HG02981 (cell line): Measurements from ENCODE around the gene NUDT9.
"Not testable (repeated sequence)": the region's sequence is repeated elsewhere in the genome, so short reads cannot be mapped to it uniquely, and the experiment has no call there.

Source experiments
- ATAC-seq: cut with Tn5 transposase; IDR thresholded peaks from one replicate; pipeline ENCODE4 v1.9.1; 2021; ENCODE audit warnings: mild to moderate bottlenecking, moderate library complexity; ENCODE audit not compliant: unreplicated experiment

The NUDT9 gene

DNA sequence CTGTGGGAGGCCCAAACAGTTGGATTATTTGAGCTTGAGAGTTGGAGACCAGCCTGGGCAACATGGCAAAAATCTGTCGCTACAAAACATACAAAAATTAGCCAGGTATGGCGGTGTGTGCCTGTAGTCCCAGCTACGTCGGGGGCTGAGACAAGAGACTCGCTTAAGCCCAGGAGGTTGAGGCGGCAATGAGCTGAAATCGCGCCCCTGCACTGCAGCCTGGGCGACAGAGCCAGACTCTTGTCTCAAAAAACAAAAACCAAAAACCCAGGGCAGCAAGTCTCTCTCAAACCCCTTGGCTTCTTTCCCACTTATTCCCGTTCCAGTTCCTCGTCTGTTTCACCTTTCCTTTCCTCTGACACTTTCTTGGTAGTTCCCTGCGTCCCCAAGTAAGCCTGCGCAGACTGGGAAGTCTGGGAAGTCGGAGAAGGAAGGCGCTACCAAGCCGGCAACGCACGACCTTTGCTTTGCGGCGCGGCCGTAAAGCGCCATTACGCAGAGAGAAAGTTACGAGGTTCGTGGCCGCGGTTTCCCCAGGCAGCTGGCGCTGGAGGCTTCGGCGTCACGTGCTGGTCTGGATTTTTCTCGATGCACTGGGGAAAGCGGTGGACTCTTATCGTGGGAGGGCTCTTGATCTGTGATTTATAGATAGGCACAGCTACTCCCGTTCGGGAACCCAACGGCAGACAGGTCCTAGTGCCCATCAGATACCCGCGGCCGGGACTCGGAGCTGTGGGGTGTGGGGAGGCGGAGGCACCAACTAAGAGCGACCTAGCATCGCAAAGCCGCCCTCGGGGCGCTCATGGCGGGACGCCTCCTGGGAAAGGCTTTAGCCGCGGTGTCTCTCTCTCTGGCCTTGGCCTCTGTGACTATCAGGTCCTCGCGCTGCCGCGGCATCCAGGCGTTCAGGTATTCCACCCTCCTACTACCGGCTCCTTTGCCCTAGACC is at the start of gene NUDT9:
TSS of gene NUDT9 (plus strand) at position 470 of the 949 bp plus-strand sequence. CDS start at position 803, 333 bp downstream.
- ATAC-seq = peak; percentile 91

DNA sequence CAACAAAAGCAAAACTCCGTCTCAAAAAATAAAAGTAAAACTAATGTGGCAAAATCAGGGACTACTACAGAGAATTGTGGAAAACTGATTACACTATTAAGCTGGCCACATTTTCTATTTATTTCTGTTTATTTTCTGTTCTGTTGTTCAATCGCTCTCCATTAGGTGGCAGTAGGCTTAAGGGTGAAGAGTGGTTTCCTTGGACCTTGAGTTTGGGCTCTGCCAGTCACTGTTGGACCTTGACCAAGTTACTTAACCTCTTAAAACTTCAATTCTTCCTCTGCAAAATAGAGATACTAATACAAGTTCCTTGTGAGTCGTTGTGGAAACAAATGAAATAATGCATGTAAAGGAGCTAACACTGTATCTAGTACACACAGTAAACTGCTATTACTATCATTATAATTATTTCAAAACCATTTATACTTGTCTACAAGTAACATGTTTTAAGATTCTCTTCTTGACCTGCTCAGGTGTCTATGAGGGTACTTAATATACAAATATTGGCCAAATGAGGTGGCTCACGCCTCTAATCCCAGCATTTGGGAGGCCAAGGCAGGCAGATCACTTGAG is 46.6 kb upstream of the NUDT9 start:
- ATAC-seq = peak; percentile 65

- no peak for ATAC-seq
Observed at GRCh38 chr4:87377816-87378215, 44.6 kb upstream of the NUDT9 start.

GRCh38 chr4:87382116-87382515 is 40.3 kb upstream of the NUDT9 start:
- no peak for ATAC-seq

DNA sequence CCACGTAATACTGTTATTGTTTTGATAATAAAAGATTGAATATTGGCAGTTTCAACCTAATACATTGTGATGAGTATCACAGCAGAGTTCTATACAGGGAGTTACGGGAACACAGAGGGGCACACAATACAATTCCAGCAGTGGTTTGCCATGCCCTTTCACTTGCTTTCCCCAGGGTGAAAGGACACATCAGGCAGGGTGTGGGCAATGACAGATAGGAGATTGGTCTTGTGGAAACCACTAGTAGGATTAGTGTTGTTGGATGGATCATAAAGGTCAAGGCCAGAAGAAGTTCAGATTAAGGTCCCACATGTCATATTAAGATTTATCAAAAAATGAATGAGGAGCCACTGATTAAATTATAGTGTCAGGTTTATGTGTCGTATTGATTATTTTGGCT is 39.4 kb upstream of the NUDT9 start:
- no peak for ATAC-seq

- not testable (repeated sequence) for ATAC-seq
Observed at GRCh38 chr4:87384466-87385132, 37.8 kb upstream of the NUDT9 start.

DNA sequence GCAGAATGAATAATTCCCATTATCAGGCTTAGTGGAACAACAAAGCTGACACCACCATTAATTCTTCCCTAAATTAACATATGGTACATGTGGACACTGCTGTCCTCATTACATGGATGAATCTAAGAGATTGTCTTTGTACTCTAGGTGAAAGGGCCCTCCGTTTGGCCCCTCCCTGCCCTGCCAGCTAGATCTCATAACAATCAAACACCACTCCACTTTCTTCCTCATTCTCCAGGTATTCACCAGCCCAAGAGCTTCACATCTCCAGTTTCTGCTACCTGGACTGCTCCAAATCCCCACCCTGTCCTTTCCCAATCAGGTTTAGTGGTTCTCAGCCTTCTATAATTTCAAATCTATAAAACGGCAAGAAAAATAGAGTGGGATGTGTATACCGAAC is 35.1 kb upstream of the NUDT9 start:
- no peak for ATAC-seq

DNA sequence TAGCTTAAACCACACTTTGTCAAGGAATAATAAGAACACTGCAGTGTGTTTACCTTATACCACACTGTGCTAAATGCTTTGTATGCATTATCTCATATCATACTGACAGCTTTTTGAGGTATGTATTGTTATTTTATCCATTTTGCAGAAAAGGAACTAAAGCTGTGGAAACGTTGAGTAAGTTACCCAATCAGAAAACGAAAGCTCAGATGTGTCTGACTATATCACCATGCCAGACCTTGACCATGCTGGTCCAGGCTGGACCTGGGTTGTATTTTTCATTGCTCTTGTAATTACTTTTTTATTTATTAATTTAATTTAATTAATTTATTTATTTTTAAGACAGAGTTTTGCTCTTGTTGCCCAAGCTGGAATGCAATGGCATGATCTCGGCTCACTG is 33.5 kb upstream of the NUDT9 start:
- ATAC-seq = no peak

- not testable (repeated sequence) for ATAC-seq
Observed at GRCh38 chr4:87390055-87390454, 32.3 kb upstream of the NUDT9 start.

DNA sequence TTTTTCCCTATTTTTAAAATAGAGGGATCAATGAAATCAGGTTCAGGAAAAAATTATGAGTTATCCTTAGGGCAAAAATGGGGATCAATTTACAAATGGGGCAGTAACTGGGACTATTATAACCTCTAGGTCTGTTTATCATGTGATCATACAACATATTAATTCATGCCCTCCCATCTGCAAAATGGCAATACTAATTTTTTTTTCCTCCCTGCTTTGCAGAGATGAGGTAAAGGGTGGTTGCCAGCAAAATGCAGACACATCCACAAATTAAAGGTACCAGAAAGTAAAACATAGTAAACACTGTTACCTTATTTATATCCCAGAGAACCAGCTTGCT is 31.9 kb upstream of the NUDT9 start:
- ATAC-seq = peak; percentile 4

- ATAC-seq = peak; percentile 99
Observed at GRCh38 chr4:87390891-87391575, 31.3 kb upstream of the NUDT9 start, which contains the start of gene HSD17B11. Gene HSD17B11, minus strand, starts transcription at chr4:87391188. Its CDS starts 118 bp downstream, at chr4:87391070.

DNA sequence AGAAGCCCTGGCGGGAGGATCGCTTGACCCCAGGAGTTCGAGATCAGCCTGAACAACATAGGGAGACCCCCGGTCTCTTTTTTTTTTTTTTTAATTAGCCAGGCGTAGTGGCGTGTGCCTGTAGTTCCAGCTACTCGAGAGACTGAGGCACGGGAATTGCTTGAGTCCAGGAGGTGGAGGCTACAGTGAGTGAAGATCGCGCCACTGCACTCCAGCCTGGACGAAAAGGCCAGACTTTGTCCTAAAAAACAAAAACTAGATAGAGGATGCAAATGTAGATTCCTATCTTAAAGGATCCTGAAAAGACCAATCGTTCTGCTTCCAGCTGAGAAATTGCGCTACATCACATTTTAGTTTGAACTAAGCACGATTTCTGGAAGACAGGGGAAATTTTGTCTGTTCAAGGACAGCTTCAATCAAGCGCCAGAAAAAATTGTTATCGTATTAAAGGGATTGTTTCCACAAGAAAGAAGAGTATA is 30.8 kb upstream of the NUDT9 start:
- peak; percentile 5 for ATAC-seq

GRCh38 chr4:87392183-87392582 is 30.2 kb upstream of the NUDT9 start:
- no peak for ATAC-seq

- not testable (repeated sequence) for ATAC-seq
Observed at GRCh38 chr4:87395073-87395472, 27.3 kb upstream of the NUDT9 start.

DNA sequence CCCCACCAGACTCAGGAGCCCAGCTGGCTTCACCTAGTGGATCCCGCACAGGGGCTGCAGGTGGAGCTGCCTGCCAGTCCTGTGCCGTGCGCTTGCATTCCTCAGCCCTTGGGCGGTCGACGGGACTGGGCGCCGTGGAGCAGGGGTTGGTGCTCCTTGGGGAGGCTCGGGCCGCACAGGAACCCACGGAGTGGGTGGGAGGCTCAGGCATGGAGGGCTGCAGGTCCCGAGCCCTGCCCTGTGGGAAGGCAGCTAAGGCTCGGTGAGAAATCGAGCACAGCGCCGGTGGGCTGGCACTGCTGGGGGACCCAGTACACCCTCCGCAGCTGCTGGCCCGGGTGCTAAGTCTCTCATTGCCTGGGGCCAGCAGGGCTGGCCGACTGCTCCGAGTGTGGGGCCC is 26.5 kb upstream of the NUDT9 start:
- not testable (repeated sequence) for ATAC-seq

GRCh38 chr4:87399148-87399547 is 23.2 kb upstream of the NUDT9 start:
- no peak for ATAC-seq

DNA sequence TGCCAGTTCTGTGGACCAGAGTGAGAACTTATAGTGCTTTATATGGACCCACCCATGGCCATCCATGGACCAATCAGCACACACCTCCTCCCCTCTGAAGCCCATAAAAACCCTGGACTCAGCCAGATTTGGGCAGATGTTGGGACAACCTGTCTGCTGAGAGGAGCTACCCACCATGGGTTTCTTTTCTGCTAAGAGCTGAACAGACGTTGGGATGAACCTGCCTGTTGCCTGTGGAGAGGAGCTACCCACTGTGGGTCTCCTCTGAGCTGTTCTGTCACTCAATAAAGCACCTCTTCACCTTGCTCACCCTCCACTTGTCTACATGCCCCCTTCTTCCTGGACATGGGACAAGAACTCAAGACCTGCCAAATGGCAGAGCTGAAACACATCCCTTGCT is 22.4 kb upstream of the NUDT9 start:
- ATAC-seq = no peak

DNA sequence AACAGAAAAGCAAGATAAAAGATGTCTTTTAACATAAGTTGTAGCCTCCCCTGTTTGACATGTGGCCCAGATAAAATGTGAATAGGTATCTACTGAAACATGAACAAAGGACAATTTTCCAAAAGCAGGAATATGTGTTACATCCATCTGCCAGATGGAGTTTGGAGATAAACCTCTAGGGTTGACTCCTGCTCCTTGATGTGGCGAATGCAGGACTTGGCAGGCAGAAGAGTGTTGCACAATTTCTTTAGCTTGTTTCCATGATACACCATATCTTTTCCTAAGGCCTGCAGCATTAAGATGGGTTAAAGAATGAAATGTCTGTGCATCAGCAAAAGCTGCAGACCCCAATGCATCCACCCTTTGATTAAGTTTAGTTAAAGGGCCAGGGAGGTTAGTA is 18.6 kb upstream of the NUDT9 start:
- ATAC-seq = not testable (repeated sequence)

- no peak for ATAC-seq
Observed at GRCh38 chr4:87405211-87405820, 17.1 kb upstream of the NUDT9 start.

DNA sequence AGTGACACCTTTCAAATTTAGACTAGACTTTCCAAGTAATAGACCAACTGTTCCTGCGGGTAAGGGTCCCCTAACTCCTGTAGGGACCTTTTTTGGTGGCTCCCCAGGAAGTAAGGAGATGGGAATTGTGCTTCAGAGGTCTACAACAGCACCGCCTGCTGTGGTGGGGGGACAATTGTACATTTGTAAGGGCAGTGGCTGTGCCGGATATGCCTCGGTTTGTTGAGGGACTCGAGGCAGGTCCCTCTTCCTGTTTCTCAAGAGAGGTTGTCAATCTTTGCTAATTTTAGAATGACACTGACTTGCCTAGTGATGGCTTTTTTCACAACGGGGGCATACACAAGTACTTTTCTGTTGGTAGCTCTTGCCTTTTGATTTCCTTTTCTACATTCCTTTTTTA is 15.9 kb upstream of the NUDT9 start:
- no peak for ATAC-seq
